Measurements from ENCODE around the gene DDRGK1.
A peak's percentile ranks its signal among the peaks of the same experiment; 100 is the strongest.
"Not testable (repeated sequence)": the region's sequence is repeated elsewhere in the genome, so short reads cannot be mapped to it uniquely, and the experiment has no call there.

The DDRGK1 gene

DNA sequence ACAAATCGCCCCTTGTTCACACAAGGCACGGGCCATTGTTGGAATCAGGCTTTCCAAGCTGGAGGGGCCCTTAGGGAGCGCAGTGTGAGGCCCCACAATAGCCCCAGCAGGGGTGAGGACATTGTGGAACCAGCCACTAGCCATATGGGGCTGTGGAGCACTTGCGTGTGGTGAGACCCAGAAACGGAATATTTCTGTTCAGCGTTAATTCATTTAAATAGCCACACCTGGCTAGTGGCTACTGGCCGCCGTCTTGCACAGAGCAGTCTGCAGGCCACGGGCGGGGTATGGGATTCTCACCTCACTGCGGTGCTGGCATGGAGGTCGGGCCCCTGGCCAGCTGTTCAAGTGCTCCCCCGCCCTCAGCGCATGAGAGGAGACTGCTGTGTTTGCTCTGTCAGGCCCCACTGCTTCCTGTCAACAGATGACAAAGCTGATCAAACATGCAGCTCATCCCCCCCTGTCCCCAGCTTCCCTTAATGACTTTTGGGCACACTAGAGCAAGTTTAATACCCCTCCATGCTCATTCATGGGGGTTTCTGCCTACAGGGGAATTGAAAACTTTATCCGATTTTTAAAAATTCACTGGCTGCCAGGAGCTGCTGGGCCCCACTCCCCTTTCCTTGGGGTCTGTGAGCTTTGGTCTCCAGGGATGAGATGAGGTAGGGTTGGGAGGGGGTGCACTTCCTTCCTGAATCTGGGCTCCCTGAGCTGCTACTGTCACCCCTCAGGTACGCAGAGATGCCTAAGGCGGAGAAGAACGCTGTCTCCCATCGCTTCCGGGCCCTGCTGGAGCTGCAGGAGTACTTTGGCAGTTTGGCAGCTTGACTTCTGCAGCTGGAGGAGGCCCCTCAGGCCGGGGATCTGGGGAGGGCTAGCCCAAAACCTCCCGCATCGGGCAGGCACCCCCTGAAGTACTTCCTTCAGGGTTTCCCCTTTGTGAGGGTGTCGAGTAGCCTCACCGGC is 18.4 kb upstream of the DDRGK1 start:
- no peaks in the 10 kb centered on the region for H3K79me2 ChIP-seq (ENCODE audit: insufficient read depth, low read length)
- H4K20me1 ChIP-seq (ENCODE audit: insufficient read depth, low read length, poor library complexity, severe bottlenecking) = no peaks in the 10 kb centered on the region
- H3K4me1 ChIP-seq (ENCODE audit: insufficient read depth, low read length, poor library complexity, severe bottlenecking) = peaks cover 17% of the 10 kb centered on the region
- H3K9me3 ChIP-seq (ENCODE audit: insufficient read depth, low read depth, low read length) = no peaks in the 10 kb centered on the region
- H3K9me2 ChIP-seq (replicated peaks; ENCODE audit: low read depth, low read length) = no peaks in the 10 kb centered on the region
- no peak for TF ChIP-seq EZH2phosphoT487 (IDR thresholded peaks at IDR 0.05; ENCODE audit: borderline replicate concordance)
- TF ChIP-seq, protein P1, sequence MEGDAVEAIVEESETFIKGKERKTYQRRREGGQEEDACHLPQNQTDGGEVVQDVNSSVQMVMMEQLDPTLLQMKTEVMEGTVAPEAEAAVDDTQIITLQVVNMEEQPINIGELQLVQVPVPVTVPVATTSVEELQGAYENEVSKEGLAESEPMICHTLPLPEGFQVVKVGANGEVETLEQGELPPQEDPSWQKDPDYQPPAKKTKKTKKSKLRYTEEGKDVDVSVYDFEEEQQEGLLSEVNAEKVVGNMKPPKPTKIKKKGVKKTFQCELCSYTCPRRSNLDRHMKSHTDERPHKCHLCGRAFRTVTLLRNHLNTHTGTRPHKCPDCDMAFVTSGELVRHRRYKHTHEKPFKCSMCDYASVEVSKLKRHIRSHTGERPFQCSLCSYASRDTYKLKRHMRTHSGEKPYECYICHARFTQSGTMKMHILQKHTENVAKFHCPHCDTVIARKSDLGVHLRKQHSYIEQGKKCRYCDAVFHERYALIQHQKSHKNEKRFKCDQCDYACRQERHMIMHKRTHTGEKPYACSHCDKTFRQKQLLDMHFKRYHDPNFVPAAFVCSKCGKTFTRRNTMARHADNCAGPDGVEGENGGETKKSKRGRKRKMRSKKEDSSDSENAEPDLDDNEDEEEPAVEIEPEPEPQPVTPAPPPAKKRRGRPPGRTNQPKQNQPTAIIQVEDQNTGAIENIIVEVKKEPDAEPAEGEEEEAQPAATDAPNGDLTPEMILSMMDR (conservative IDR thresholded peaks at IDR 0.05; ENCODE audit: low read length) = no peak
- H3K27me3 ChIP-seq (ENCODE audit: insufficient read depth, low read length, poor library complexity, severe bottlenecking) = no peaks in the 10 kb centered on the region
- H3K36me3 ChIP-seq (ENCODE audit: insufficient read depth, low read length) = peaks cover 6% of the 10 kb centered on the region; the same call in 1 of the 2 replicates
- no peak overlapping the region for H2AFZ ChIP-seq (ENCODE audit: low read length)
- peak overlapping the region; percentile 54 for H3K4me2 ChIP-seq (ENCODE audit: low read depth, low read length, poor library complexity, severe bottlenecking)
- no peaks in the 10 kb centered on the region for H3F3A ChIP-seq (ENCODE audit: low read depth)
- peak overlapping the region; percentile 16 for H3K4me3 ChIP-seq (ENCODE audit: low read length, poor library complexity, severe bottlenecking)
- H3K9ac ChIP-seq (ENCODE audit: low read depth, low read length, poor library complexity, severe bottlenecking) = peak overlapping the region; percentile 54

- Histone ChIP-seq H3K4me3 (ENCODE audit: low read length, poor library complexity, severe bottlenecking) (no peak overlapping the region), H3K9ac (ENCODE audit: low read depth, low read length, poor library complexity, severe bottlenecking) (no peak overlapping the region), H3K9me2 (replicated peaks; ENCODE audit: low read depth, low read length) (no peaks in the 10 kb centered on the region), H3K9me3 (ENCODE audit: insufficient read depth, low read depth, low read length) (no peaks in the 10 kb centered on the region), H3K27me3 (ENCODE audit: insufficient read depth, low read length, poor library complexity, severe bottlenecking) (no peaks in the 10 kb centered on the region), H2AFZ (ENCODE audit: low read length) (no peak overlapping the region), H3K79me2 (ENCODE audit: insufficient read depth, low read length) (no peaks in the 10 kb centered on the region), H3K4me1 (ENCODE audit: insufficient read depth, low read length, poor library complexity, severe bottlenecking) (peaks cover 17% of the 10 kb centered on the region), H4K20me1 (ENCODE audit: insufficient read depth, low read length, poor library complexity, severe bottlenecking) (no peaks in the 10 kb centered on the region), H3K36me3 (ENCODE audit: insufficient read depth, low read length) (peaks cover 6% of the 10 kb centered on the region; the same call in 1 of the 2 replicates), H3F3A (ENCODE audit: low read depth) (no peaks in the 10 kb centered on the region), H3K4me2 (ENCODE audit: low read depth, low read length, poor library complexity, severe bottlenecking) (no peak overlapping the region)
- TF ChIP-seq, protein P1 (conservative IDR thresholded peaks at IDR 0.05; ENCODE audit: low read length) = no peak
- no peak for TF ChIP-seq EZH2phosphoT487 (IDR thresholded peaks at IDR 0.05; ENCODE audit: borderline replicate concordance)
These were observed 17.1 kb upstream of the DDRGK1 start for GRCh38 chr20:3221398-3222226.

DNA sequence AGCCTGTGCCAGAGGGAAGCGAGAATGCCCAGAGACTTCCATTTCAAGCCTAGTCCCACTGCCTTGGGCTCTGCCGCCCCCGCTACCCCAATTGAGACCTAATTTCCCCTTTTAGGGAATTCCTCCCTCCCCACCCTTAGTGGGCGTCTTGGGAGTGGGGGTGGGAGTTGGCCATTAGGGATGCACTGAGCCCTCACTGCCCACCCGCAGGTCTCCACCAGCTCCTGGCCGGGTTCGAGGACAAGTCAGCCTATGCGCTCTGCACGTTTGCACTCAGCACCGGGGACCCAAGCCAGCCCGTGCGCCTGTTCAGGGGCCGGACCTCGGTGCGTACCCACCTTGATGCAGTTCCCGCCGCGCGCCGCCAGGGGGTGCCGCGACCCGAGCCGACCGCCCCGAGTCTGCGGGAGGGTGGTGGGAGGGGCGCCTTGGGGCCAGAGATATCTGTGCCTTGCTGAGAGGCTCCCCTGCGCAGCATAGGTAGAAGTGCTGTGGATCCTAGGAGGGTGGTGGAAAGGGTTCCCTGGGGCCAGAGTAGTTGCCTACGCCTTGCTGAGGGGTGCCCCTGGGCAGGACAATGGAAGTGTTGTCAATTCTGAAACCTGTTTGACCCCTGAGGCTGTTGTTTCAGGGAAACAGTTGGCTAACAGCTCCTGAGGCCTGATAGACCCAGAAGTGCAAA is 14.0 kb upstream of the DDRGK1 start:
- Histone ChIP-seq H3K27me3 (ENCODE audit: insufficient read depth, low read length, poor library complexity, severe bottlenecking) (no peaks in the 10 kb centered on the region), H3F3A (ENCODE audit: low read depth) (no peaks in the 10 kb centered on the region), H3K9me3 (ENCODE audit: insufficient read depth, low read depth, low read length) (no peaks in the 10 kb centered on the region), H3K4me3 (ENCODE audit: low read length, poor library complexity, severe bottlenecking) (no peak overlapping the region), H3K9me2 (replicated peaks; ENCODE audit: low read depth, low read length) (no peaks in the 10 kb centered on the region), H3K36me3 (ENCODE audit: insufficient read depth, low read length) (peaks cover 5% of the 10 kb centered on the region; the same call in 1 of the 2 replicates), H3K9ac (ENCODE audit: low read depth, low read length, poor library complexity, severe bottlenecking) (no peak overlapping the region), H3K4me1 (ENCODE audit: insufficient read depth, low read length, poor library complexity, severe bottlenecking) (peaks cover 14% of the 10 kb centered on the region), H3K4me2 (ENCODE audit: low read depth, low read length, poor library complexity, severe bottlenecking) (no peak overlapping the region), H3K79me2 (ENCODE audit: insufficient read depth, low read length) (no peaks in the 10 kb centered on the region), H2AFZ (ENCODE audit: low read length) (no peak overlapping the region), H4K20me1 (ENCODE audit: insufficient read depth, low read length, poor library complexity, severe bottlenecking) (no peaks in the 10 kb centered on the region)
- TF ChIP-seq, protein P1 (conservative IDR thresholded peaks at IDR 0.05; ENCODE audit: low read length) = peak; percentile 88
- no peak for TF ChIP-seq EZH2phosphoT487 (IDR thresholded peaks at IDR 0.05; ENCODE audit: borderline replicate concordance)

DNA sequence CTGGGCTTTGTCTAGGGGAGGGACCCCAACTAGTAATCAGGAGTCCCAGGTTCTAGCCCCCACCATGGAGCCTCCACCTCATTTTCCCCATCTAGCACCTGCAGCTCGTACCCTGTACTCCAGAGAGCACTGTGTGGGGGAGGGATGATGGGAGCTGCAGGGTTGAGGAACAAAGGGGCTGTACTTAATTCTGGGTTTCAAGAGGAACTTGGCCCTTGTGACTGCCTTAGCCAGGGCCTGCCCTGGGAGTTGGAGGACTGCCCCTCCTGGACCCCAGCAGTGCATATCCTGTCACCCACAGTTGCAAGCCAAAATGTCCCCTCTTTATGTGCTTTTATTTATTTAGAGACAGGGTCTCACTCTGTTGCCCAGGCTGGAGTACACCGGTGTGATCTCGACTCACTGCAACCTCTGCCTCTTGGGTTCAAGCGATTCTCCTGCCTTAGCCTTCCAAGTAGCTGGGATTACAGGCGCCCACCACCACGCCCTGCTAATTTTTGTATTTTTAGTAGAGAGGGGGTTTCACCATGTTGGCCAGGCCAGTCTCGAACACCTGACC is 11.0 kb upstream of the DDRGK1 start:
- H3K27me3 ChIP-seq (ENCODE audit: insufficient read depth, low read length, poor library complexity, severe bottlenecking); H3K9me3 ChIP-seq (ENCODE audit: insufficient read depth, low read depth, low read length); H3F3A ChIP-seq (ENCODE audit: low read depth); H3K4me1 ChIP-seq (ENCODE audit: insufficient read depth, low read length, poor library complexity, severe bottlenecking); H3K9me2 ChIP-seq (replicated peaks; ENCODE audit: low read depth, low read length); H3K36me3 ChIP-seq (ENCODE audit: insufficient read depth, low read length); H4K20me1 ChIP-seq (ENCODE audit: insufficient read depth, low read length, poor library complexity, severe bottlenecking); H2AFZ ChIP-seq (ENCODE audit: low read length); H3K9ac ChIP-seq (ENCODE audit: low read depth, low read length, poor library complexity, severe bottlenecking); H3K4me2 ChIP-seq (ENCODE audit: low read depth, low read length, poor library complexity, severe bottlenecking); H3K4me3 ChIP-seq (ENCODE audit: low read length, poor library complexity, severe bottlenecking): not testable (repeated sequence)
- peaks cover 15% of the 10 kb centered on the region for H3K79me2 ChIP-seq (ENCODE audit: insufficient read depth, low read length)

Measured in Loucy (cell line).